ENCODE measurements around the gene C4orf33. TPM values are rescaled to one million over a fixed set of nuclear protein-coding genes. Genes with fewer than 3 reads are reported as not detected.
"Not testable (repeated sequence)": the region's sequence is repeated elsewhere in the genome, so short reads cannot be mapped to it uniquely, and the experiment has no call there.

C4orf33 gene
- polyA plus RNA-seq, 1 donor (not counting 4 experiments of a cell fraction or from before 2014, with no cell fraction given) = 25.7 TPM

DNA sequence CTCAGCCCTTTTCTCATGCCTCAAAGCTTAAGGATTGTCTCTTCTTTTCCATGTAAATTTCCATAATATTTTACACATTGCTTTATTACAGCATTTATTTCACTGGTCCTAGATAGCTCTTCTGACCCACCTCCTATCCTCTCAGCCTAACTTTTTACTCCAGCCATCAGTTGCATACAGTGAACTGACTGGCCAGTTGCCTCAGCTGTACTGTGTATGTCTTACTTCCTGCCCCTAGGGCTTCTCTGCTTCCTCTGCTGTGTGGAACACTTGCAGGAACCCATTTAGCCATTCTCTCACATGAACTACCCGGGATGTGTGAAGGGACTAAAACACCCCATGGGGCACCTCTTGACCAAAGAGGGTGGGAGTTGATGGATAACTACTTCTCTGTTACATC is 18.0 kb downstream of the C4orf33 start:
- Histone ChIP-seq H2AFZ (ENCODE audit: control insufficient read depth, low read length) (no peak overlapping the region), H3K36me3 (ENCODE audit: control insufficient read depth in 2 of 2, extremely low read depth in 1 of 2, insufficient read depth in 2 of 2, low read length in 2 of 2) (no peaks in the 10 kb centered on the region), H3K27ac (ENCODE audit: control insufficient read depth, insufficient read depth, low read length) (no peak overlapping the region), H3K4me2 (ENCODE audit: control insufficient read depth, extremely low read depth, insufficient read depth, low read depth, low read length) (no peak overlapping the region), H4K20me1 (ENCODE audit: control insufficient read depth, extremely low read depth, insufficient read depth, low read length) (no peaks in the 10 kb centered on the region), H3K9me3 (ENCODE audit: control insufficient read depth, low read depth, low read length) (no peaks in the 10 kb centered on the region), H3K79me2 (ENCODE audit: control insufficient read depth, insufficient read depth, low read length) (no peaks in the 10 kb centered on the region), H3K4me1 (ENCODE audit: control insufficient read depth, extremely low read depth, insufficient read depth, low read length) (no peaks in the 10 kb centered on the region), H3K9ac (ENCODE audit: control insufficient read depth, extremely low read depth, insufficient read depth, low read length) (no peak overlapping the region), H3K27me3 (ENCODE audit: control insufficient read depth, extremely low read depth, insufficient read depth, low read length) (no peaks in the 10 kb centered on the region), H3K4me3 (ENCODE audit: control insufficient read depth in 2 of 3, extremely low read depth in 1 of 3, insufficient read depth in 2 of 3, low read depth in 1 of 3, low read length in 3 of 3) (no peak overlapping the region), H3K9me1 (ENCODE audit: control insufficient read depth, extremely low read depth, insufficient read depth, low read length) (no peaks in the 10 kb centered on the region)
- dilution Hi-C loops (cut with MboI; ENCODE audit: extremely low pct_ligation_motif_present, low sequenced_read_pairs) = no loop called here
- no peak for TF ChIP-seq EZH2 (IDR thresholded peaks at IDR 0.05; ENCODE audit: low read length)
- TF ChIP-seq CTCF (optimal IDR thresholded peaks at IDR 0.05 in 1 of 3, IDR thresholded peaks at IDR 0.05 in 1 of 3, conservative IDR thresholded peaks at IDR 0.05 in 1 of 3; ENCODE audit: extremely low read depth in 1 of 3, insufficient read depth in 2 of 3, low read length in 3 of 3) = no peak
- DNase-seq (ENCODE audit: low read depth, low spot score) (no peak), FAIRE-seq (no peak)

DNA sequence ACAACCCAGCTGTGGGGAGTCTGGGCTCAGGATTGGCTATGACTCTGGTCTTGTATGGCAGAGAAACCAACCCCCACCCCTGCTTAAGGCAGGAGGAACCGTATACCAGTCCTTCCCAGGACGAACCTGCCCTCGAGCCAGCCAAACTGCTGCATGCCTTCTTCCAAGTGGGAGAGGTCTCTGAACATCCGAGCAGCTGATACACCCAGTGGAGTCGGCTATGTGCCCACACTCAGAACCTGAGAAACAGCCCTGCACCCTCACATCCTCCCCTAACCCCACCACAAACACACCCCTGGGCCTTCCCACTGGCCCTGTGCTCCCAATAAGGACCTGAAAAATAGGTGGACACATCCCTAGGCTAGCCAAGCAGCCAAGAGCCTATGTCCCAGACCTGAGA is 21.8 kb downstream of the C4orf33 start:
- dilution Hi-C loops (cut with MboI; ENCODE audit: extremely low pct_ligation_motif_present, low sequenced_read_pairs) = no loop called here
- no peak overlapping the region for H2AFZ ChIP-seq (ENCODE audit: control insufficient read depth, low read length)
- H3K27ac ChIP-seq (ENCODE audit: control insufficient read depth, insufficient read depth, low read length) = no peak overlapping the region
- no peaks in the 10 kb centered on the region for H3K27me3 ChIP-seq (ENCODE audit: control insufficient read depth, extremely low read depth, insufficient read depth, low read length)
- H3K79me2 ChIP-seq (ENCODE audit: control insufficient read depth, insufficient read depth, low read length) = no peaks in the 10 kb centered on the region
- DNase-seq (ENCODE audit: low read depth, low spot score) = no peak
- H3K36me3 ChIP-seq (ENCODE audit: control insufficient read depth in 2 of 2, extremely low read depth in 1 of 2, insufficient read depth in 2 of 2, low read length in 2 of 2) = no peaks in the 10 kb centered on the region
- H3K9me3 ChIP-seq (ENCODE audit: control insufficient read depth, low read depth, low read length) = no peaks in the 10 kb centered on the region
- no peak for TF ChIP-seq CTCF (optimal IDR thresholded peaks at IDR 0.05 in 1 of 3, IDR thresholded peaks at IDR 0.05 in 1 of 3, conservative IDR thresholded peaks at IDR 0.05 in 1 of 3; ENCODE audit: extremely low read depth in 1 of 3, insufficient read depth in 2 of 3, low read length in 3 of 3)
- TF ChIP-seq EZH2 (IDR thresholded peaks at IDR 0.05; ENCODE audit: low read length) = no peak
- H4K20me1 ChIP-seq (ENCODE audit: control insufficient read depth, extremely low read depth, insufficient read depth, low read length) = no peaks in the 10 kb centered on the region
- no peak for FAIRE-seq
- H3K9me1 ChIP-seq (ENCODE audit: control insufficient read depth, extremely low read depth, insufficient read depth, low read length) = no peaks in the 10 kb centered on the region
- no peak overlapping the region for H3K9ac ChIP-seq (ENCODE audit: control insufficient read depth, extremely low read depth, insufficient read depth, low read length)
- H3K4me2 ChIP-seq (ENCODE audit: control insufficient read depth, extremely low read depth, insufficient read depth, low read depth, low read length) = no peak overlapping the region
- no peaks in the 10 kb centered on the region for H3K4me1 ChIP-seq (ENCODE audit: control insufficient read depth, extremely low read depth, insufficient read depth, low read length)
- H3K4me3 ChIP-seq (ENCODE audit: control insufficient read depth in 2 of 3, extremely low read depth in 1 of 3, insufficient read depth in 2 of 3, low read depth in 1 of 3, low read length in 3 of 3) = no peak overlapping the region

DNA sequence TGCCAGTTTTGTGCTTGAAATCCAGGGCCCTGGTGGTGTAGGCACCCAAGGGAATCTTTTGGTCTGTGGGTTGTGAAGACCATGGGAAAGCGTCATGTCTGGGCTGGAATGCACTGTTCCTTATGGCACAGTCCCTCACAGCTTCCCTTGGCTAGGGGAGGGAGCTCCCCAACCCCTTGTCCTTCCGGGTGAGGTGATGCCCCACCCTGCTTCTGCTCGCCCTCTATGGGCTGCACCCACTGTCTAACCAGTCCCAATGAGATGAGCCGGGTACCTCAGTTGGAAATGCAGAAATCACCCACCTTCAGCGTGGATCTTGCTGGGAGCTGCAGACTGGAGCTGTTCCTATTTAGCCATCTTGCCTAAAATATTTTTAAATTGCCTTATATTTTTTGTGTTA is 30.7 kb downstream of the C4orf33 start:
- H3K79me2 ChIP-seq (ENCODE audit: control insufficient read depth, insufficient read depth, low read length); FAIRE-seq; dilution Hi-C loops (cut with MboI; ENCODE audit: extremely low pct_ligation_motif_present, low sequenced_read_pairs): not testable (repeated sequence)

More for the DNA sequence above, 30.7 kb downstream of the C4orf33 start:
- not testable (repeated sequence) for H3K9me3 ChIP-seq (ENCODE audit: control insufficient read depth, low read depth, low read length); H3K27ac ChIP-seq (ENCODE audit: control insufficient read depth, insufficient read depth, low read length); H2AFZ ChIP-seq (ENCODE audit: control insufficient read depth, low read length); H3K4me2 ChIP-seq (ENCODE audit: control insufficient read depth, extremely low read depth, insufficient read depth, low read depth, low read length); H3K27me3 ChIP-seq (ENCODE audit: control insufficient read depth, extremely low read depth, insufficient read depth, low read length); H3K9ac ChIP-seq (ENCODE audit: control insufficient read depth, extremely low read depth, insufficient read depth, low read length); H3K4me1 ChIP-seq (ENCODE audit: control insufficient read depth, extremely low read depth, insufficient read depth, low read length); H4K20me1 ChIP-seq (ENCODE audit: control insufficient read depth, extremely low read depth, insufficient read depth, low read length); H3K36me3 ChIP-seq (ENCODE audit: control insufficient read depth in 2 of 2, extremely low read depth in 1 of 2, insufficient read depth in 2 of 2, low read length in 2 of 2); DNase-seq (ENCODE audit: low read depth, low spot score); H3K9me1 ChIP-seq (ENCODE audit: control insufficient read depth, extremely low read depth, insufficient read depth, low read length); H3K4me3 ChIP-seq (ENCODE audit: control insufficient read depth in 2 of 3, extremely low read depth in 1 of 3, insufficient read depth in 2 of 3, low read depth in 1 of 3, low read length in 3 of 3)

Measured in keratinocyte (primary cell).